GM21717 (cell line): ENCODE results near the gene VWA1.
"Not testable (repeated sequence)": the region's sequence is repeated elsewhere in the genome, so short reads cannot be mapped to it uniquely, and the experiment has no call there.

Source experiments
- ATAC-seq: cut with Tn5 transposase; IDR thresholded peaks from one replicate; pipeline ENCODE4 v1.9.1; 2021; ENCODE audit warnings: mild to moderate bottlenecking, moderate library complexity; ENCODE audit not compliant: unreplicated experiment

VWA1 gene

DNA sequence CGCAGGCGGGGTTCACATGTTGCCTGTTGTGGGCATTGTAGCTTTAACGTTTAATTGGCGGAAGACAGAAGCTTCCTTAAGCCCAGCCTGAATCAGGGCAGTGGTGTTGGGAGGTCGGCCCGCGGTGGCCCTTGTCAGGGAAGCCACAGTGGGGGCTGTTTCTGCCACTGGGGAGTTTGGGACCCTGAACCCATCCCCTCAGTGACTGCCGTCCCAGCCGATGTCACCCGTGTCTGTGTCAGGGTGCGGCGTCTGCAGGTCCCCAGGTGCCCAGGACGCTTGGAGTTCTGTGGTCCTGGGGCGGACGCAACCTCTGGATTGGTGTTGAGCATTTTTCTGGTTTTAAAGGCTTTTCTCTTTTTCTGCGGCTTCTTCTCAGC, 45.0 kb downstream of the VWA1 start:
- not testable (repeated sequence) for ATAC-seq

DNA sequence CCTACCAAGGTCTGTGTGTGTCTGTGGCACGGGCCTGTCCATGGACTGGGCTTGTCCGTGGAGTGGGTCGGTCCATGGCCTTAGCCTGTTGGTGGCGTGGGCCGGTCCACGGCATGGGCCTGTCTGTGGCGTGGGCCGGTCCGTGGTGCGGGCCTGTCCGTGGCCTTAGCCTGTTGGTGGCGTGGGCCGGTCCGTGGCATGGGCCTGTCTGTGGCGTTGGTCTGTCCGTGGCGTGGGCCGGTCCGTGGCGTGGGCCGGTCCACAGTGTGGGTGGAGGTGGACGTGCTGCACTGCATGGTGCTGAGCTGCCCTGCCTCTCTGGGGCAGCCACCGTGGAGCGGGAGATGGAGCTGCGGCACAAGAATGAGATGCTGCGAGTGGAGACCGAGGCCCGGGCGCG, 46.3 kb downstream of the VWA1 start:
- not testable (repeated sequence) for ATAC-seq

DNA sequence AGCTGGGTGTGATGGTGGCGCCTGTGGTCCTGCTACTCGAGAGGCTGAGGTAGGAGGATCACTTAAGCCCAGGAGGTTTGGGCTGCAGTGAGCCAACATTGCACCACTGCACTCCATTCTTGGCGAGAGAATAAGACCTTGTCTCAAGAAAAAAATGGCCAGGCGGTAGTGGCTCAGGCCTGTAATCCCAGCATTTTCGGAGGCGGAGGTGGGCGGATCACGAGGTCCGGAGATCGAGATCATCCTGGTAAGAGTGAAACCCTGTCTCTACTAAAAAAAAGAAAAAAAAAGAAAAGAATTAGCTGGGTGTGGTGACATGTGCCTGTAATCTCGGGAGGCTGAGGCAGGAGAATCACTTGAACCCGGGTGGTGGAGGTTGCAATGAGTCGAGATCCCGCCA, 47.4 kb downstream of the VWA1 start:
- no peak for ATAC-seq

DNA sequence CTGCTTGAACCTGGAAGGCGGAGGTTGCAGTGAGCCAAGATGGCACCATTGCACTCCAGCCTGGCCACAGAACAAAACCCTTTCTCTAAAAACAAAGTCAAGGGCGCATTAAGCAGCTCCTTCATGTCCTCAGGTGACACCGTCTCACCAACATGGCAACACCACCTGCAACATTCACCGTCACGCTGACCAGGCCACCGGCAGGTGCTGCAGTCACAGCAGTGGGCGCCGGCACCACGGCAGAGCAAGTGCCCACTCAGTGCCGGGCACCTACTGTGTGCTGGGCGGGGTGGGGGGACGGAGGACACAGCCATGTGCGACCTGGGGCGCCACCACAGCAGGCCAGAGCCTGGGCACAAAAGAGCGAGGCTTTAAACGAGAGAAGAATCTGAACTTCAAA, 48.2 kb downstream of the VWA1 start:
- no peak for ATAC-seq

DNA sequence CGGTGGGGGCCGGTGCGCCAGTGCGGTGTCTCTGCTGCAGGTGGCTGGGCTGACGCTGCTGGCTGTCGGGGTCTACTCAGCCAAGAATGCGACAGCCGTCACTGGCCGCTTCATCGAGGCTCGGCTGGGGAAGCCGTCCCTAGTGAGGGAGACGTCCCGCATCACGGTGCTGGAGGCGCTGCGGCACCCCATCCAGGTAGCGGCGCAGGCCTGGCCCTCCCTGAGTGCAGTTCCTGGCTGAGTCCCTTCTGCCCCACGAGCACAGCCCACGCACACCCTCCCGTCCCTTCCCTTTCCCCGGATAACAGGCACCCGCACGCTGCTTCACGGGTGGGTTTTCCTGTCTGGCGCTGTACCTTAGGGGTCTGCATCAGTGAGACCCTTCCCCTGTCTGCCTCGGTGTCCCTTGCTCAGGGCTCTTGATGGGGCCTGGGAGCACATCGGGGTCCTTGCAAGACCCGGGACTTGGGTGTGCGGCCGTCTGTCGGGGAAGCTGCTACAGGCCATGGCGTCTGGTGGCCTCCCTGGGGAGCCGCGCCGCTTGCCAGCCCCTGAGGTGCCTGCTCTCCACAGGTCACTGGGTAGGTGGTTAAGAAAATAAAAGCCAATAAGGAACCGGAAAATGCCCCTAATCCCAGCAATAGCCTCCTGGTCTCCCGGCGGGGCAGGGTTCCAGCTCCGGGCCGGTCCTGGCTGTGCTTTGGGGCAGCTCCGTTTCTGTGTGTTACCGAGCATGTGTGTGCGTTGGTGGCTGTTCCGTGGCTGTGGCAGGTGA, 49.7 kb downstream of the VWA1 start:
- not testable (repeated sequence) for ATAC-seq

DNA sequence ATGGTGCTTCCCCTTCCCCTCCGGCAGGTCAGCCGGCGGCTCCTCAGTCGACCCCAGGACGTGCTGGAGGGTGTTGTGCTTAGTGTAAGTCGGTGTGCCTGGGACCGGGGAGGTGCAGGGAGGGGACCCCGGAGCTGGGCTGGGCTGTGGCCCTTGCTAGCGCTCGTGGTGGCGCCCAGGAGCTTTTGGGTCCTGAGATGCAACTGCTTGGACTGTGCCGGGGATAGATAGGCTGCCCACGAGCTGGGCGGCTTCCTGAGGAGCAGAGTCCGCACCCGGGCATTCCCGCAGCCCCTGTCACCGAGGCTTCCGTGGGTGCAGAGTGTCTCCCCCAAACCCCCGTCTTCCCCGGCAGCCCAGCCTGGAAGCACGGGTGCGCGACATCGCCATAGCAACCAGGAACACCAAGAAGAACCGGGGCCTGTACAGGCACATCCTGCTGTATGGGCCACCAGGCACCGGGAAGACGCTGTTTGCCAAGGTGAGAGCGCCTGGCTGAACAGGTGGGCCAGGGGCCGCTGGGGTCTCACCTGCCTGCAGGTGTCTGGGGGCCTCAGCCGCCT, 50.3 kb downstream of the VWA1 start:
- ATAC-seq: not testable (repeated sequence)

DNA sequence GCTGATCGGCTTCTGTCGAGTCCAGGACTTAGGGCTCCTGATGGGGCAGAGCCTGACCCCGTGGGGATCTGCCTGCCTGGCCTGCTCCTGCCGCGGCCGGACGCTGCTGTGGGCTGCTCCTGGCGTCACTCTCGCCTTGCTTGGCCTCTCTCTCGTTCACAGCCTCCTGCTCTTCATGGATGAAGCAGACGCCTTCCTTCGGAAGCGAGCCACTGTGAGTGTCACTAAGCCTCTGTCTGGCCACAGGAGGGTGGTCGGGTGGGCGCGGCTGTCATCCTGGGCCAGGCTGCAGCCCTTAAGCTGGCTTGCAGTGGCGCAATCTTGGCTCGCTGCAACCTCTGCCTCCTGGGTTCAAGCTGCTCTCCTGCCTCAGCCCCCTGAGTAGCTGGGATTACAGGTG, 52.2 kb downstream of the VWA1 start:
- ATAC-seq: no peak

DNA sequence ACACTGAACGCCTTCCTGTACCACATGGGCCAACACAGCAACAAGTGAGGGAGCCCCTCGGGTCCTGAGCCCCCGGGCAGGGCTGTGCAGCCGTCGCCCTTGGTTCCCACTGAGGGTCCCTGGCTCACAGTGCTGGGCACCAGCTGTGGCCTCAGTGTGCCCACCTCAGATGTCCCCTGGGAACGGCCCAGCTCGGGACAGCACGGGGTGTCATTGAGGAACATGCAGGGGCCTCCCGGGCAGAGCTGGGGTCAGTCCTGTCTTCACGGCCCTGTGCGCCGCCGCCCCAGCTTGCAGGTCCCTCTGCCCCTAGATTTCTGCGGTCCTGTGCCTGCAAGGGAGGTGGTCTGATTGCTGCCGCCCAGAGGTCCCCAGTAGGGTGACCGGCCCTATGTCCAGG, 53.7 kb downstream of the VWA1 start:
- no peak for ATAC-seq

DNA sequence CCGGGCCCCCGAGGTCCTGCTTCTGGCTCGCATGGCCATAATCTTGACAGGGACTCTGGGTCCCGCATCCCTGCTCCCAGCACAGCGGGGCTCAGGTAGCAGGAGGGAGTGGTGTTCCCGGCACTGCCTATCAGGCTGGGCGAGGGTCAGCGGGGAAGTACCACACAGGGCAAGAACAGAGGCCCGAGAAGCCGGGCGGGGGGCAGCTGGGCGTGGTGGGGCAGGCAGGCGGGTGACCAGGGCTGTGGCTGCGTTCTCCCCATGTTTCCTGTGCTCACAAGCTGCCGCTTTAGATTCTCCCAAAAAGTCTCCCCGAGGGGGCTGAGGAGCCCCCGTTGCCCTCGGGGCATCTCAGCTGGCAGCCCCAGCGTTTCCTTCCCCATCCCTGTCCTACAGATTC, 54.4 kb downstream of the VWA1 start:
- no peak for ATAC-seq

DNA sequence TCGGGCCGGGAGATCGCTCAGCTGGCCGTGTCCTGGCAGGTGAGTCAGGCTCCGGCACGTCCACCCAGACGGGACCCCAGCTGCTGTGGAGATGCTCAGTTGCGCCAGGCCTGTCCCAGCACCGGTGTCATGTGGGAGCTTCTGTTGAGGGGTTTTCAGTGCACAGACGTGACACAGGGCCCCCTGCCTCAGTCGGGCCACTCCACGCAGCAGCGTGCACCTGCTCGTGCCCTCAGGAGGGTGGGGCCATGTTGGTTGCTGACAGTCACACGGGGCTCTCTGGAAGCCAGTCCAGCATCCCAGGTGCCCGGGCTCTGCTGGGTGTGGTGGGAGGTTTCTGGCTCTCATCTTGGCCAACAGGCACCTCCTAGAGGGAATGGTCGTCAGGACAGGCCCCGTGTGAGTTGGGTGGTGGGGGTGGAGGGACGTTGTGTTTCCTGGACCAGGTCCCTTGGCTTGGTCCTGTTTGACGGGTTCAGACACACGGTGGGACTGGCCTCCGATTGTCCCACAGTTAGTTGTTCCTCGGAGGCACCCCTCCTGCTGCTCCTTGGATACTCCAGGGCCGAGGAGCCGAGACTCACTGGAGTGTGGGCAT, 55.2 kb downstream of the VWA1 start:
- ATAC-seq: no peak

DNA sequence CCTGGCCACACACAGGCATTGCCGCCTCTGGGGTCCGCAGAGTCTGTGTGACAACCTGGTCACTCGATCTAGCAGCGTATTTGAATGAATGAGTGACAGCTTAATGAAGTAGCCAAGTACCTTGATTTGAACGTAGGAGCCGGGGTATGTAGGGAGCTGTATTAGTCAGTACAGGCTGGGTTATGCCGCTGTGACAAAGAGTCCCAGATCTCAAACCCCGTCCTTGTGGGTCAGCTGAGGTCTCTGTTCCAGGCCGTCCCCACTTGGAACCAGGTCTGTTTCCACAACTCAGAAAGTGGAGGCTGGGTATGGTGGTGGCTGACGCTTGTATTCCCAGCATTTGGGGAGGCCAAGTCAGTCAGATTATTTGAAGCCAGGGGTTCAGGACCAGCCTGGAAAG, 56.1 kb downstream of the VWA1 start:
- no peak for ATAC-seq
